ENCODE measurements around the gene ALDH4A1. TPM values are rescaled to one million over a fixed set of nuclear protein-coding genes. Genes with fewer than 3 reads are reported as not detected.

Gene ALDH4A1
- total RNA-seq, 1 donor from 2014 or later, result 13.8 TPM

GRCh38 chr1:18939398-18940302 is 37.3 kb upstream of the ALDH4A1 start:
- peaks cover 41% of the 10 kb centered on the region for H3K4me1 ChIP-seq (ENCODE audit: insufficient read depth, low read length)
- peak overlapping the region; percentile 2 for H3K9ac ChIP-seq (ENCODE audit: low read length)
- no peak for TF ChIP-seq CTCF (IDR thresholded peaks at IDR 0.05; ENCODE audit: insufficient read depth, low read depth, low read length)
- TF ChIP-seq EZH2 (IDR thresholded peaks at IDR 0.05; ENCODE audit: insufficient read depth, low read length), result no peak
- no peak overlapping the region for H3K4me3 ChIP-seq (ENCODE audit: insufficient read depth, low read depth, low read length)
- H3K27ac Mint-ChIP-seq (ENCODE audit: unreplicated experiment), result peak overlapping the region; percentile 66
- H3K27me3 ChIP-seq (ENCODE audit: insufficient read depth, low read length), result no peaks in the 10 kb centered on the region
- DNase-seq (ENCODE audit: low read depth) (peak; percentile 65), FAIRE-seq (peak; percentile 43)
- peaks cover 100% of the 10 kb centered on the region for H3K79me2 ChIP-seq (ENCODE audit: insufficient read depth, low read length)
- peak overlapping the region; percentile 28 for H3K27ac ChIP-seq (ENCODE audit: low read depth, low read length)
- H4K20me1 ChIP-seq (ENCODE audit: insufficient read depth, low read length), result peaks cover 94% of the 10 kb centered on the region
- no peak overlapping the region for H2AFZ ChIP-seq (ENCODE audit: low read depth, low read length)
- H3K36me3 Mint-ChIP-seq (ENCODE audit: low read depth, unreplicated experiment), result peaks cover 4% of the 10 kb centered on the region
- H3K4me2 ChIP-seq (ENCODE audit: low read length), result peak overlapping the region; percentile 17
- peaks cover 40% of the 10 kb centered on the region for H3K4me1 Mint-ChIP-seq (ENCODE audit: low read depth, unreplicated experiment)
- H3K4me3 Mint-ChIP-seq (ENCODE audit: unreplicated experiment), result no peak overlapping the region
- no peaks in the 10 kb centered on the region for H3K9me3 ChIP-seq (ENCODE audit: insufficient read depth, low read depth, low read length)
- H3K27me3 Mint-ChIP-seq (ENCODE audit: low read depth, unreplicated experiment), result no peaks in the 10 kb centered on the region
- H3K9me3 Mint-ChIP-seq (ENCODE audit: unreplicated experiment), result no peaks in the 10 kb centered on the region
- H3K36me3 ChIP-seq (ENCODE audit: insufficient read depth, low read length), result peaks cover 2% of the 10 kb centered on the region

GRCh38 chr1:18938707-18939070 is 36.3 kb upstream of the ALDH4A1 start:
- H3K27ac ChIP-seq (ENCODE audit: low read depth, low read length), result no peak overlapping the region

More at GRCh38 chr1:18938707-18939070, 36.3 kb upstream of the ALDH4A1 start:
- Mint-ChIP-seq H3K27ac (ENCODE audit: unreplicated experiment) (no peak overlapping the region), H3K27me3 (ENCODE audit: low read depth, unreplicated experiment) (no peaks in the 10 kb centered on the region), H3K36me3 (ENCODE audit: low read depth, unreplicated experiment) (peaks cover 4% of the 10 kb centered on the region), H3K4me1 (ENCODE audit: low read depth, unreplicated experiment) (peaks cover 33% of the 10 kb centered on the region), H3K4me3 (ENCODE audit: unreplicated experiment) (no peak overlapping the region), H3K9me3 (ENCODE audit: unreplicated experiment) (no peaks in the 10 kb centered on the region)
- Histone ChIP-seq H2AFZ (ENCODE audit: low read depth, low read length) (no peak overlapping the region), H3K4me3 (ENCODE audit: insufficient read depth, low read depth, low read length) (no peak overlapping the region), H3K27me3 (ENCODE audit: insufficient read depth, low read length) (no peaks in the 10 kb centered on the region), H4K20me1 (ENCODE audit: insufficient read depth, low read length) (peaks cover 91% of the 10 kb centered on the region), H3K9me3 (ENCODE audit: insufficient read depth, low read depth, low read length) (no peaks in the 10 kb centered on the region), H3K4me2 (ENCODE audit: low read length) (no peak overlapping the region), H3K79me2 (ENCODE audit: insufficient read depth, low read length) (peaks cover 100% of the 10 kb centered on the region), H3K36me3 (ENCODE audit: insufficient read depth, low read length) (peaks cover 2% of the 10 kb centered on the region), H3K4me1 (ENCODE audit: insufficient read depth, low read length) (peaks cover 38% of the 10 kb centered on the region), H3K9ac (ENCODE audit: low read length) (peak overlapping the region; percentile 2)
- FAIRE-seq (no peak), DNase-seq (ENCODE audit: low read depth) (no peak)
- no peak for TF ChIP-seq CTCF (IDR thresholded peaks at IDR 0.05; ENCODE audit: insufficient read depth, low read depth, low read length)
- no peak for TF ChIP-seq EZH2 (IDR thresholded peaks at IDR 0.05; ENCODE audit: insufficient read depth, low read length)

Data from astrocyte (in vitro differentiated cells and primary cell).